ENCODE measurements around the gene PCSK5.

GRCh38 chr9:76296561-76297310 lies 406.3 kb downstream of the PCSK5 start:
- TF ChIP-seq CTCF (IDR thresholded peaks at IDR 0.05), result no peak
- TF ChIP-seq POLR2A (IDR thresholded peaks at IDR 0.05), result no peak

Data from adrenal gland (tissue), 5 donors.